ENCODE measurements around the gene DSCAML1. TPM values are rescaled to one million over a fixed set of nuclear protein-coding genes. Genes with fewer than 3 reads are reported as not detected.

Gene DSCAML1
- total RNA-seq, 2 donors from 2014 or later = 0.67 to 1.3 TPM

- no peak for DNase-seq (ENCODE audit: low spot score)
- no peak for TF ChIP-seq CTCF (IDR thresholded peaks at IDR 0.05)
- Histone ChIP-seq H3K27me3 (no peaks in the 10 kb centered on the region), H3K9me3 (no peaks in the 10 kb centered on the region), H3K27ac (no peak overlapping the region), H3K36me3 (no peaks in the 10 kb centered on the region), H3K4me1 (no peaks in the 10 kb centered on the region), H3K4me3 (no peak overlapping the region)
Observed at GRCh38 chr11:117754030-117754429, 43.0 kb downstream of the DSCAML1 start.

GRCh38 chr11:117752721-117753237 lies 44.2 kb downstream of the DSCAML1 start:
- no peaks in the 10 kb centered on the region for H3K36me3 ChIP-seq
- no peaks in the 10 kb centered on the region for H3K4me1 ChIP-seq
- no peak for TF ChIP-seq CTCF (IDR thresholded peaks at IDR 0.05)
- no peak overlapping the region for H3K4me3 ChIP-seq
- no peaks in the 10 kb centered on the region for H3K27me3 ChIP-seq
- DNase-seq (ENCODE audit: low spot score) = no peak
- no peak overlapping the region for H3K27ac ChIP-seq
- H3K9me3 ChIP-seq = no peaks in the 10 kb centered on the region

GRCh38 chr11:117752071-117752470 lies 44.9 kb downstream of the DSCAML1 start:
- no peak for TF ChIP-seq CTCF (IDR thresholded peaks at IDR 0.05)
- DNase-seq (ENCODE audit: low spot score) = no peak

GRCh38 chr11:117750916-117751662 lies 45.9 kb downstream of the DSCAML1 start:
- Histone ChIP-seq H3K27ac (no peak overlapping the region), H3K27me3 (no peaks in the 10 kb centered on the region), H3K36me3 (no peaks in the 10 kb centered on the region), H3K4me1 (no peaks in the 10 kb centered on the region), H3K9me3 (no peaks in the 10 kb centered on the region), H3K4me3 (no peak overlapping the region)
- TF ChIP-seq CTCF (IDR thresholded peaks at IDR 0.05) = no peak
- DNase-seq (ENCODE audit: low spot score) = no peak

More at GRCh38 chr11:117752071-117752470, 44.9 kb downstream of the DSCAML1 start:
- Histone ChIP-seq H3K4me3 (no peak overlapping the region), H3K27me3 (no peaks in the 10 kb centered on the region), H3K9me3 (no peaks in the 10 kb centered on the region), H3K27ac (no peak overlapping the region), H3K36me3 (no peaks in the 10 kb centered on the region), H3K4me1 (no peaks in the 10 kb centered on the region)

- H3K4me1 ChIP-seq = no peaks in the 10 kb centered on the region
- H3K36me3 ChIP-seq = no peaks in the 10 kb centered on the region
- H3K4me3 ChIP-seq = no peak overlapping the region
- no peak overlapping the region for H3K27ac ChIP-seq
- H3K9me3 ChIP-seq = no peaks in the 10 kb centered on the region
- no peaks in the 10 kb centered on the region for H3K27me3 ChIP-seq
- TF ChIP-seq CTCF (IDR thresholded peaks at IDR 0.05) = no peak
- DNase-seq (ENCODE audit: low spot score) = no peak
Observed at GRCh38 chr11:117750357-117750756, 46.7 kb downstream of the DSCAML1 start.

GRCh38 chr11:117749541-117749910 lies 47.5 kb downstream of the DSCAML1 start:
- Histone ChIP-seq H3K36me3 (no peaks in the 10 kb centered on the region), H3K27ac (no peak overlapping the region), H3K9me3 (no peaks in the 10 kb centered on the region), H3K4me3 (no peak overlapping the region), H3K27me3 (no peaks in the 10 kb centered on the region), H3K4me1 (no peaks in the 10 kb centered on the region)
- DNase-seq (ENCODE audit: low spot score) = no peak
- TF ChIP-seq CTCF (IDR thresholded peaks at IDR 0.05) = no peak

Data from right atrium auricular region (tissue), 2 donors.